ENCODE measurements around the gene CLSTN2. TPM values are rescaled to one million over a fixed set of nuclear protein-coding genes. Genes with fewer than 3 reads are reported as not detected.

CLSTN2 gene
- total RNA-seq, 1 donor from 2014 or later: 9.7 TPM

- DNase-seq (ENCODE audit: low spot score): no peak
Observed at GRCh38 chr3:139941580-139941979, 6.6 kb downstream of the CLSTN2 start.

GRCh38 chr3:139944256-139944910 is 9.4 kb downstream of the CLSTN2 start:
- no peak for DNase-seq (ENCODE audit: low spot score)

- DNase-seq (ENCODE audit: low spot score): no peak
Observed at GRCh38 chr3:139945386-139945785, 10.4 kb downstream of the CLSTN2 start.

- no peak for DNase-seq (ENCODE audit: low spot score)
Observed at GRCh38 chr3:139945942-139946341, 11.0 kb downstream of the CLSTN2 start.

GRCh38 chr3:139948467-139948866 is 13.5 kb downstream of the CLSTN2 start:
- DNase-seq (ENCODE audit: low spot score): no peak

- no peak for DNase-seq (ENCODE audit: low spot score)
Observed at GRCh38 chr3:139948898-139949297, 13.9 kb downstream of the CLSTN2 start.

- DNase-seq (ENCODE audit: low spot score): no peak
Observed at GRCh38 chr3:139953131-139953910, 18.3 kb downstream of the CLSTN2 start.

- no peak for DNase-seq (ENCODE audit: low spot score)
Observed at GRCh38 chr3:139954146-139954860, 19.3 kb downstream of the CLSTN2 start.

GRCh38 chr3:139957844-139958243 is 22.9 kb downstream of the CLSTN2 start:
- DNase-seq (ENCODE audit: low spot score): no peak

GRCh38 chr3:139969386-139969785 is 34.4 kb downstream of the CLSTN2 start:
- DNase-seq (ENCODE audit: low spot score): no peak

- no peak for DNase-seq (ENCODE audit: low spot score)
Observed at GRCh38 chr3:139970526-139970925, 35.5 kb downstream of the CLSTN2 start.

GRCh38 chr3:139974809-139975425 is 39.9 kb downstream of the CLSTN2 start:
- DNase-seq (ENCODE audit: low spot score): no peak

- DNase-seq (ENCODE audit: low spot score): no peak
Observed at GRCh38 chr3:139975594-139976365, 40.8 kb downstream of the CLSTN2 start.

- DNase-seq (ENCODE audit: low spot score): no peak
Observed at GRCh38 chr3:139978966-139979365, 44.0 kb downstream of the CLSTN2 start.

GRCh38 chr3:139979991-139980390 is 45.0 kb downstream of the CLSTN2 start:
- no peak for DNase-seq (ENCODE audit: low spot score)

GRCh38 chr3:139982404-139982803 is 47.4 kb downstream of the CLSTN2 start:
- DNase-seq (ENCODE audit: low spot score): no peak

- DNase-seq (ENCODE audit: low spot score): no peak
Observed at GRCh38 chr3:139985576-139985975, 50.6 kb downstream of the CLSTN2 start.

GRCh38 chr3:139987908-139988307 is 52.9 kb downstream of the CLSTN2 start:
- no peak for DNase-seq (ENCODE audit: low spot score)

GRCh38 chr3:139988472-139989156 is 53.6 kb downstream of the CLSTN2 start:
- DNase-seq (ENCODE audit: low spot score): no peak

- DNase-seq (ENCODE audit: low spot score): no peak
Observed at GRCh38 chr3:139994891-139995290, 59.9 kb downstream of the CLSTN2 start.

- no peak for DNase-seq (ENCODE audit: low spot score)
Observed at GRCh38 chr3:140004271-140004670, 69.3 kb downstream of the CLSTN2 start.
